ENCODE results near the gene PPM1M. TPM values are rescaled to one million over a fixed set of nuclear protein-coding genes. Genes with fewer than 3 reads are reported as not detected.

PPM1M gene
- total and polyA plus RNA-seq, 2 experiments from 2014 or later, result 6.2 to 10.7 TPM

- Histone ChIP-seq H3K27ac (no peak overlapping the region), H3K36me3 (replicated peaks; ENCODE audit: insufficient read depth, low read depth) (no peaks in the 10 kb centered on the region), H3K4me2 (peak overlapping the region; percentile 94), H3K4me1 (ENCODE audit: insufficient read depth) (peaks cover 17% of the 10 kb centered on the region), H2AFZ (no peak overlapping the region), H3K27me3 (no peaks in the 10 kb centered on the region), H4K20me1 (ENCODE audit: insufficient read depth, poor library complexity, severe bottlenecking) (no peaks in the 10 kb centered on the region), H3K9me2 (replicated peaks; ENCODE audit: insufficient read depth) (no peaks in the 10 kb centered on the region), H3K9me3 (ENCODE audit: low read depth) (no peaks in the 10 kb centered on the region), H3K4me3 (no peak overlapping the region), H3K79me2 (no peaks in the 10 kb centered on the region)
- TF ChIP-seq CTCF (IDR thresholded peaks at IDR 0.05; ENCODE audit: poor library complexity) (no peak), EZH2 (IDR thresholded peaks at IDR 0.05; ENCODE audit: borderline replicate concordance) (no peak), EZH2phosphoT487 (IDR thresholded peaks at IDR 0.05; ENCODE audit: low read depth, severe bottlenecking, unreplicated experiment) (no peak)
- DNase-seq (ENCODE audit: low spot score), result no peak
- 87% methylated on average over 14 of the region's 14 CpGs for WGBS (ENCODE audit: low lambda C conversion rate, missing lambda C conversion rate)
Observed at GRCh38 chr3:52246728-52247408, 1.3 kb downstream of the PPM1M start.

GRCh38 chr3:52247409-52248164 lies 2.0 kb downstream of the PPM1M start:
- 90% methylated on average over 7 of the region's 7 CpGs for WGBS (ENCODE audit: low lambda C conversion rate, missing lambda C conversion rate)
- Histone ChIP-seq H4K20me1 (ENCODE audit: insufficient read depth, poor library complexity, severe bottlenecking) (no peaks in the 10 kb centered on the region), H3K4me2 (no peak overlapping the region), H3K4me3 (no peak overlapping the region), H3K79me2 (no peaks in the 10 kb centered on the region), H3K9me3 (ENCODE audit: low read depth) (no peaks in the 10 kb centered on the region), H3K9me2 (replicated peaks; ENCODE audit: insufficient read depth) (no peaks in the 10 kb centered on the region), H3K27me3 (no peaks in the 10 kb centered on the region), H3K4me1 (ENCODE audit: insufficient read depth) (peaks cover 17% of the 10 kb centered on the region), H3K27ac (no peak overlapping the region), H2AFZ (no peak overlapping the region), H3K36me3 (replicated peaks; ENCODE audit: insufficient read depth, low read depth) (no peaks in the 10 kb centered on the region)
- DNase-seq (ENCODE audit: low spot score), result peak; percentile 4
- TF ChIP-seq CTCF (IDR thresholded peaks at IDR 0.05; ENCODE audit: poor library complexity) (no peak), EZH2phosphoT487 (IDR thresholded peaks at IDR 0.05; ENCODE audit: low read depth, severe bottlenecking, unreplicated experiment) (no peak), EZH2 (IDR thresholded peaks at IDR 0.05; ENCODE audit: borderline replicate concordance) (no peak)

GRCh38 chr3:52248165-52248541 lies 2.6 kb downstream of the PPM1M start:
- no peaks in the 10 kb centered on the region for H3K9me3 ChIP-seq (ENCODE audit: low read depth)
- no peaks in the 10 kb centered on the region for H3K27me3 ChIP-seq
- no peak for TF ChIP-seq EZH2phosphoT487 (IDR thresholded peaks at IDR 0.05; ENCODE audit: low read depth, severe bottlenecking, unreplicated experiment)
- TF ChIP-seq CTCF (IDR thresholded peaks at IDR 0.05; ENCODE audit: poor library complexity), result no peak
- TF ChIP-seq EZH2 (IDR thresholded peaks at IDR 0.05; ENCODE audit: borderline replicate concordance), result no peak
- H3K9me2 ChIP-seq (replicated peaks; ENCODE audit: insufficient read depth), result no peaks in the 10 kb centered on the region
- H3K79me2 ChIP-seq, result no peaks in the 10 kb centered on the region
- no peak overlapping the region for H3K4me3 ChIP-seq
- H3K4me1 ChIP-seq (ENCODE audit: insufficient read depth), result peaks cover 17% of the 10 kb centered on the region
- H3K4me2 ChIP-seq, result no peak overlapping the region
- DNase-seq (ENCODE audit: low spot score), result no peak
- no peak overlapping the region for H2AFZ ChIP-seq
- H4K20me1 ChIP-seq (ENCODE audit: insufficient read depth, poor library complexity, severe bottlenecking), result no peaks in the 10 kb centered on the region
- H3K27ac ChIP-seq, result no peak overlapping the region
- no peaks in the 10 kb centered on the region for H3K36me3 ChIP-seq (replicated peaks; ENCODE audit: insufficient read depth, low read depth)
- 95% methylated on average over 10 of the region's 10 CpGs for WGBS (ENCODE audit: low lambda C conversion rate, missing lambda C conversion rate)
